ENCODE results near the gene PPM1L.
A peak's percentile ranks its signal among the peaks of the same experiment; 100 is the strongest.

PPM1L gene

GRCh38 chr3:161083131-161083530 lies 327.1 kb downstream of the PPM1L start:
- Histone ChIP-seq H3K27me3 (no peaks in the 10 kb centered on the region), H3K9me3 (replicated peaks in 1 of 11) (no peaks in the 10 kb centered on the region), H3K27ac (no peak overlapping the region), H3K4me2 (no peak overlapping the region; a peak in 1 of 22 replicates), H3K4me1 (peaks cover 9 to 44% (median 22%) of the 10 kb centered on the region in 10 experiments), H3K36me3 (peaks cover 0 to 14% (median 0%) of the 10 kb centered on the region in 11 experiments; a peak in 6 of 22 replicates), H3K4me3 (no peak overlapping the region), H4K20me1 (no peaks in the 10 kb centered on the region), H3K9ac (no peak overlapping the region)
- no peak for TF ChIP-seq Cebpa-rat (IDR thresholded peaks at IDR 0.05)

- TF ChIP-seq Cebpa-rat (IDR thresholded peaks at IDR 0.05): no peak
- Histone ChIP-seq H3K9ac (no peak overlapping the region), H3K4me1 (peaks cover 9 to 35% (median 19%) of the 10 kb centered on the region in 10 experiments), H3K9me3 (replicated peaks in 1 of 11) (no peaks in the 10 kb centered on the region), H3K4me3 (no peak overlapping the region), H3K4me2 (no peak overlapping the region), H4K20me1 (no peaks in the 10 kb centered on the region), H3K27me3 (no peaks in the 10 kb centered on the region), H3K36me3 (peaks cover 0 to 14% (median 0%) of the 10 kb centered on the region in 11 experiments; a peak in 6 of 22 replicates), H3K27ac (no peak overlapping the region)
These were observed 328.2 kb downstream of the PPM1L start for GRCh38 chr3:161084277-161084676.

DNA sequence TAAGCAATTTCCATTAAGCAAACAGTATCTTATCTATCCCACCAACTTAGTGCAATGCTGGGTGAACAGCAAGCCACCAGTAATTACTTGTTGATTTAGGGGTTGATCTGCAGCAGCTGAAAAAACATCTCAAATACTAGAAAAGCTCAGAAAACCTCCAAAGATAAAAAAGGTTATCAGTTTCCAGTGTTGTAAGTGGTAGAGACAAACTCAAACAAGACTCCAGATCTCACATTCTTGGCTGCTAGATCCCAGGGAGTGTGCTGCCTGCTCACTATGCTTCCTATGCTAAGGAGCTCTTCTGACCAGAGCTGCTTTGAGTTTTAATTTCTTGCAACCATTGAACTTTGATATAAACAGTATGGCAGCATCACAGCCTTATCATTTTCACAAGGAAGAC lies 337.9 kb downstream of the PPM1L start:
- H3K9me3 ChIP-seq (replicated peaks in 1 of 11): no peaks in the 10 kb centered on the region
- H3K4me2 ChIP-seq: no peak overlapping the region
- H3K4me1 ChIP-seq: peaks cover 0 to 11% (median 0%) of the 10 kb centered on the region in 10 experiments; a peak in 2 of 20 replicates
- H3K36me3 ChIP-seq: no peaks in the 10 kb centered on the region
- no peaks in the 10 kb centered on the region for H3K27me3 ChIP-seq
- no peak overlapping the region for H3K9ac ChIP-seq
- no peaks in the 10 kb centered on the region for H4K20me1 ChIP-seq
- no peak overlapping the region for H3K27ac ChIP-seq
- no peak overlapping the region for H3K4me3 ChIP-seq
- TF ChIP-seq Cebpa-rat (IDR thresholded peaks at IDR 0.05): no peak

DNA sequence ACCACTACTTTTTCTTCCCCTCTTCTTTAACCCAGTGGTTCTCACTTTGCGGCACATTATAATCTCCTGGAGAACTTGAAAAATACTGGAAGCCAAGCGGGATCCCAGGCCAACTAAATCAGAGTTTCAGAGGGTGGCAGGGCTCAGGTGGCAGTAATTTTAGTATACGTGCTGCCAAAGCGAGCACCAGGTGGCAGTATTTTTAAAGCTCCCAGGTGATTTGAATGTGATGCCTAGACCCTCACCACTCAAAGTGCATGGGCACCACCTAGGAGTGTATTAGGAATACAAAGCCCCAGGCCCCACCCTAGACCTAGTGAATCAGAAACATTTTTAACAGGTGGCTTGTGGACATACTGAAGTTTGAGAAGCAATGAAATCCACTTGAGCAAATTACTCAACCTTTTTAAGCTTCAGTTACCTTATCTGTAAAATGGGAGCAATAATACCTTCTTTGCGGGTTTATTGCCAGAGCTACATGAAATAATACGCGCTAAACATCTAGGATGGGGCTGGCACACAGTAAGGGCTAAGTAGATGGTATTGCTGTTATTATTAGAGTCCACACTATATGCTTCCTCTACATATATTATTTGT lies 340.8 kb downstream of the PPM1L start:
- H3K9me3 ChIP-seq (replicated peaks in 1 of 11): no peaks in the 10 kb centered on the region
- H3K36me3 ChIP-seq: no peaks in the 10 kb centered on the region
- H3K4me2 ChIP-seq: no peak overlapping the region
- H3K27me3 ChIP-seq: no peaks in the 10 kb centered on the region
- H3K4me1 ChIP-seq: peaks cover 0 to 13% (median 0%) of the 10 kb centered on the region in 10 experiments; a peak in 2 of 20 replicates
- TF ChIP-seq Cebpa-rat (IDR thresholded peaks at IDR 0.05): no peak
- no peaks in the 10 kb centered on the region for H4K20me1 ChIP-seq
- H3K27ac ChIP-seq: no peak overlapping the region
- H3K9ac ChIP-seq: no peak overlapping the region
- no peak overlapping the region for H3K4me3 ChIP-seq

GRCh38 chr3:161100994-161101393 lies 345.0 kb downstream of the PPM1L start:
- Histone ChIP-seq H3K27me3 (peaks cover 21 to 27% (median 24%) of the 10 kb centered on the region in 11 experiments), H3K36me3 (no peaks in the 10 kb centered on the region), H3K4me2 (no peak overlapping the region), H3K27ac (no peak overlapping the region), H3K4me3 (no peak overlapping the region), H3K4me1 (peaks cover 11 to 25% (median 13%) of the 10 kb centered on the region in 10 experiments; a peak in 17 of 20 replicates), H3K9ac (no peak overlapping the region), H3K9me3 (replicated peaks in 1 of 11) (peaks cover 0 to 17% (median 15%) of the 10 kb centered on the region in 11 experiments; a peak in 13 of 22 replicates), H4K20me1 (no peaks in the 10 kb centered on the region)
- no peak for TF ChIP-seq Cebpa-rat (IDR thresholded peaks at IDR 0.05)

DNA sequence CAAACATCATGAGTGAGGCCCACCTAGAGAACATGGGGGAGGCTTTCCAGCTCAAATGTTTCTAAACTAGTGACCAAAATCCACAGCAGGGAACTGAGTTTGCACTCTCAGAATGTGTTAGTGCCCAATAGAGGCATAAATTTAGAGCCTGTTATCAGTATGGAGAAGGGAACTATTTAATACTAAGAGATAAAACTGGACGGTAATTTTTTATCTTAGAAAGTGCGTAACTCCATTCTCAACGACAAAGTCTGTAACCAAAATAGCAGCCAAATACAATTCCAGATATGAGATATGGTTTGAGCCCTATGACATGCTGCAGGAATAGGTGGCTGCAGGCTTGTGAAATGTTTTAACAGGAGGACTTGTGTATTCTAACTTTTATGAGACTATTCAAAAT lies 345.6 kb downstream of the PPM1L start:
- peaks cover 0 to 17% (median 15%) of the 10 kb centered on the region in 11 experiments; a peak in 13 of 22 replicates for H3K9me3 ChIP-seq (replicated peaks in 1 of 11)
- no peak overlapping the region for H3K4me3 ChIP-seq
- no peaks in the 10 kb centered on the region for H4K20me1 ChIP-seq
- no peak overlapping the region for H3K4me2 ChIP-seq
- TF ChIP-seq Cebpa-rat (IDR thresholded peaks at IDR 0.05): no peak
- no peak overlapping the region for H3K27ac ChIP-seq
- H3K4me1 ChIP-seq: peaks cover 11 to 27% (median 13%) of the 10 kb centered on the region in 10 experiments; a peak in 17 of 20 replicates
- peaks cover 23 to 33% (median 30%) of the 10 kb centered on the region in 11 experiments for H3K27me3 ChIP-seq
- no peak overlapping the region for H3K9ac ChIP-seq
- H3K36me3 ChIP-seq: no peaks in the 10 kb centered on the region

DNA sequence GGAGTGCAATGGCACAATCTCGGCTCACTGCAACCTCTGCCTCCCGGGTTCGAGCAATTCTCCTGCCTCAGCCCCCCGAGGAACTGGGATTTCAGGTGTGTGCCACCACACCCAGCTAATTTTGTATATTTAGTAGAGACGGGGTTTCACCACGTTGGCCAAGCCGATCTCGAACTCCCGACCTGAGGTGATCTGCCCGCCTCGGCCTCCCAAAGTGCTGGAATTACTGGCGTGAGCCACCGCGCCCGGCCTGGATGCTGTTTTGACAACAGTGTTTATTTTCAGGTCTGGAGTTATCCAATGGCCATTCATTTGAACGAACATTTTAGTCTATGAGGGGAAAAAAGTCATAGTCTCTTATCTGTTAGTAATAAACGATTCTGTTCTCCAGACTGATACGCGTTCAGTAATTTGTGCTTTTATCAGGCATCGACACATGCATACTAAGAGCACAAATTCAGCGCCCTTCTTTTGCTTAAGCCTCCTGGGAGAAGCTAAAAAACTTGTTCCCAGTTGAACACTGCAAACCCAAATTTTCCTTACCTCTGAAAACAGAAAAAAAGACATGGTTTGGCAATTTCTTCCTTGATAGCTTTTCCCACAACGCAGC lies 347.9 kb downstream of the PPM1L start:
- Histone ChIP-seq H3K9ac (no peak overlapping the region; a peak in 1 of 22 replicates), H3K27ac (no peak overlapping the region), H3K4me2 (peak overlapping the region in 7 of 11 experiments; percentile 80 to 93 (median 90); a peak in 11 of 22 replicates), H3K4me3 (peak overlapping the region in 3 of 10 experiments; percentile 64 to 73 (median 69); a peak in 5 of 20 replicates), H4K20me1 (no peaks in the 10 kb centered on the region), H3K9me3 (replicated peaks in 1 of 11) (peaks cover 0 to 17% (median 15%) of the 10 kb centered on the region in 11 experiments; a peak in 13 of 22 replicates), H3K27me3 (peaks cover 23 to 40% (median 31%) of the 10 kb centered on the region in 11 experiments), H3K4me1 (peaks cover 11 to 42% (median 19%) of the 10 kb centered on the region in 10 experiments; a peak in 18 of 20 replicates), H3K36me3 (no peaks in the 10 kb centered on the region)
- no peak for TF ChIP-seq Cebpa-rat (IDR thresholded peaks at IDR 0.05)

- TF ChIP-seq Cebpa-rat (IDR thresholded peaks at IDR 0.05): no peak
- peaks cover 0 to 17% (median 15%) of the 10 kb centered on the region in 11 experiments; a peak in 13 of 22 replicates for H3K9me3 ChIP-seq (replicated peaks in 1 of 11)
- peaks cover 11 to 49% (median 22%) of the 10 kb centered on the region in 10 experiments; a peak in 18 of 20 replicates for H3K4me1 ChIP-seq
- H3K4me3 ChIP-seq: peak within 1 kb of the TSS; percentile 55 to 73 (median 62)
- no peaks in the 10 kb centered on the region for H3K36me3 ChIP-seq
- H3K27me3 ChIP-seq: peaks cover 23 to 40% (median 31%) of the 10 kb centered on the region in 11 experiments
- no peaks in the 10 kb centered on the region for H4K20me1 ChIP-seq
- peak within 1 kb of the TSS; percentile 80 to 95 (median 87) for H3K4me2 ChIP-seq
- peak within 1 kb of the TSS; percentile 52 to 79 (median 70); a peak in 21 of 22 replicates for H3K9ac ChIP-seq
- peak within 1 kb of the TSS in 9 of 11 experiments; percentile 38 to 77 (median 53); a peak in 17 of 22 replicates for H3K27ac ChIP-seq
These were observed 348.8 kb downstream of the PPM1L start, which contains the start of gene B3GALNT1 for GRCh38 chr3:161104561-161105551. TSS of gene B3GALNT1 (minus strand) at chr3:161105349. CDS start at chr3:161086754, 18,595 bp downstream.
